Skeletal muscle tissue (tissue), 4 donors: ENCODE results near the gene STIM1. TPM values are rescaled to one million over a fixed set of nuclear protein-coding genes. Genes with fewer than 3 reads are reported as not detected.

Experiments
- H3K27ac ChIP-seq: one replicate; pipeline ENCODE4 v1.7.0; 2013; ENCODE audit warnings: mild to moderate bottlenecking, low read depth, low read length, inconsistent platforms
- H3K27me3 ChIP-seq, 3 donors: one replicate each; pipeline ENCODE4 v1.7.0; 2013; ENCODE audit warnings: low read length in 3 of 3; ENCODE audit not compliant: control insufficient read depth in 3 of 3, insufficient read depth in 3 of 3
- H3K36me3 ChIP-seq, 3 donors: one replicate each; pipeline ENCODE4 v1.7.0; 2013; ENCODE audit warnings: low read length in 3 of 3; ENCODE audit not compliant: control insufficient read depth in 3 of 3, insufficient read depth in 3 of 3
- H3K4me1 ChIP-seq, 3 donors: one replicate each; pipeline ENCODE4 v1.7.0; 2013; ENCODE audit warnings: low read length in 3 of 3, mild to moderate bottlenecking in 3 of 3; ENCODE audit not compliant: control insufficient read depth in 3 of 3, insufficient read depth in 3 of 3
- H3K4me3 ChIP-seq, 3 donors: one replicate each; pipeline ENCODE4 v1.7.0; 2013; ENCODE audit warnings: low read length in 3 of 3
- H3K9ac ChIP-seq, 3 donors: one replicate each; pipeline ENCODE4 v1.7.0; 2013; ENCODE audit warnings: low read length in 3 of 3, mild to moderate bottlenecking in 3 of 3, moderate library complexity in 2 of 3, low read depth in 1 of 3
- H3K9me3 ChIP-seq, 3 donors: one replicate each; pipeline ENCODE4 v1.7.0; 2013; ENCODE audit warnings: low read length in 3 of 3; ENCODE audit not compliant: control insufficient read depth in 3 of 3
- total RNA-seq: library from RNA; depleted of rRNA; stranded (reverse); fragments of >200 nt; gene quantifications from one replicate; pipeline ENCODE4 v1.2.3, GENCODE V29; 2014
- donor health status: Osteomylitis.

Gene STIM1
- total RNA-seq, 1 donor from 2014 or later, result 54.8 TPM

DNA sequence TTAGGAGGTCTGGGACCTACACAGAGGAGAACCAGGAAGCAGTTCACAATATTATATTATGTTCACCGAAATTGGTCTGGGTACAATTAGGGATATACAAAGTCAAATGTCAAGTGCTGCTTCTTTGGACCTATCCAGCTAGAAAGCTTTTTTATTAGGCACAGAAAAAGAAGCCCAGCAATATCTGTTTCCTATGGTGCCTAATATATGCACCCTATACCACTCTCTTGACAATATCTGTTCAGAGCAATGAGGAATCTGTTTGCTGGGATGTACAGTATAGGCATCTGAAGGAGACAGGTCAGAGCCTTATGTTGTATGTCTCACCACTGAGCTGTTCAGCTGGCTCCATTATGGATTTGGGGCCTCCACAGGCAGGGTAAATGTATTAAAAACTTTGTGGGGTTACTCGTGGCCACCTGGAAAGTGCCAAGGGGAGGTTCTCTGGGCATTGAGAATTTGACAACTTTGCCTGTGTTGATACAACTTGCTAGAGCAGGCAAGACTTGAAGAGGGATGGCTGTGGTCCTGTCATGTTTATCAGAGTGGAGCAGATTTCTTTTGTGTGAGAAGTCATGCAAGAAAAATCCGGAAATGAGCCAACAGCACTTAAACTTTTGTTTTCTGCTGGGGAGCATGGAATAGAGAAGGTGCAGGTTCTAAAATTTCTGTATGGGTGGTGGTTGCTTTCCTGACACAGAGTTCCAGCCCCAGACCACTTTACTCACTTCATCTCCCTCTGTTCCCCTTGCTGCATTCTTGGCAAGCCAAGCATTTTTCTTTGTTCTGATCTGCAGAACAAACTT lies 10.1 kb downstream of the STIM1 start:
- H3K9ac ChIP-seq, result peak overlapping the region in 1 of 3 donors; percentile 22
- H3K4me3 ChIP-seq, result peak overlapping the region in 2 of 3 donors; percentile 17 to 23
- no peaks in the 10 kb centered on the region for H3K9me3 ChIP-seq
- peaks cover 57 to 70% (median 59%) of the 10 kb centered on the region in 3 donors for H3K4me1 ChIP-seq
- H3K27me3 ChIP-seq, result no peaks in the 10 kb centered on the region
- H3K27ac ChIP-seq, result peak overlapping the region; percentile 32
- no peaks in the 10 kb centered on the region for H3K36me3 ChIP-seq

DNA sequence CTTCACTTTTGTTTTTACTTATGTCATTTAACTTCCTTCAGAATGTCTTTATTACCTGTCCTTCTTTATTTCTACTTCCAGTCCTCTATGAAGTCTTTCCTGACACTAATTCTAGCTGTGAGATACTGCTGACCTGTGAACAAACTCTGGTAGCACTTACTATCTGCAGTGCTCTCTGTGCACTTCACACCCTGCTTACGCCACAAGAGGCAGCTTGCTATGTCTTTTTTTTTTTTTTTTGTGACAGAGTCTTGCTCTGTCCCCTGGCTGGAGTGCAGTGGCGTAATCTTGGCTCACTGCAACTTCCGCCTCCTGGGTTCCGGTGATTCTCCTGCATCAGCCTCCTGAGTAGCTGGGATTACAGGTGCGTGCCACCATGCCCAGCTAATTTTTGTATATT lies 10.7 kb downstream of the STIM1 start:
- Histone ChIP-seq H3K9me3 (no peaks in the 10 kb centered on the region), H3K36me3 (no peaks in the 10 kb centered on the region), H3K9ac (no peak overlapping the region), H3K4me3 (peak overlapping the region in 1 of 3 donors; percentile 17), H3K27me3 (no peaks in the 10 kb centered on the region), H3K4me1 (peaks cover 53 to 68% (median 54%) of the 10 kb centered on the region in 3 donors), H3K27ac (peak overlapping the region; percentile 32)

- H3K27ac ChIP-seq, result peak overlapping the region; percentile 70
- H3K36me3 ChIP-seq, result no peaks in the 10 kb centered on the region
- H3K27me3 ChIP-seq, result no peaks in the 10 kb centered on the region
- no peaks in the 10 kb centered on the region for H3K9me3 ChIP-seq
- peak overlapping the region in 1 of 3 donors; percentile 70 for H3K9ac ChIP-seq
- H3K4me1 ChIP-seq, result peaks cover 47 to 64% (median 49%) of the 10 kb centered on the region in 3 donors
- H3K4me3 ChIP-seq, result no peak overlapping the region
Measured at GRCh38 chr11:3866836-3867208, 11.4 kb downstream of the STIM1 start.

DNA sequence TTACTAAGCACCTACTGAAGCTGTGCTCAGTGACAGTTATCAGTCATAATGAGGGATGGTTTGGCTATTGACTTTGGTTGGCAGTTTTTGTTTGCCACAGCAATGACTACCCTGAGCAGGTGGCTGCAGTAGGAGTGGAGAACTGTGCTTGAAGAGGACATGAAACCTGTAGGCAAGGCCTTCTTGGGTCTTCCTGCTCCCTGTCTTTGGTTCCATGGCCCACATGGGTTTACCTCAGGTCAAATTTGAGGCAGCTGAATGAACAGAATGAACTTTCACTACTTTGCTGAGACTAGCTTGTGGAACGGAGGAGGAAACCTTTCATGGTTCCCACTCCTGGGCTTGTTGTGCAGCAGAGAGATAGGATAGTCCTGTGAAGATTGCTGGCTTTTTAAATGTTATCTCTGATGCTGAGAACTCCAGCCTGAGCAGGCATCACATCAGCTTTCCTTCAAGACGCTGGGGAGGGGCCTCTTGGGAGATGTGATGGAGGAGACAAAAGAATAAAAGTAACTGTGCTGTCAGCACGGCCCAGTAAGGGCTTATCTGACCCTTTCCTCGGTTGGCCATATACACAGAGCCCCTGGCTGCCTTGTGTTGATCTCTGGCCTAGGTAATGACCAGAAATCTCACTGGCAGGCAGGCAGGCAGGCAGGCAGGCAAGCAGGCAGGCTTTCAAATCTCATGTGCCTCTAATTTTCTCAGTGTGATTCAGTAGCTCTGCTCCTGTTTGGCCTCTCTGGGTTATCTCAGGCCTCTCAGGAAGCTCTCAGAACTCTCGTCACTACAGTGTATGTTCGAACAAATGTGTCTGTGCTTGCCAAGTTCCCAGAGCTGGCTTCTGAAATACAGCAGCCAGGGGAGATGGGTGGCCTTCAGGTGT lies 12.0 kb downstream of the STIM1 start:
- Histone ChIP-seq H3K27ac (peak overlapping the region; percentile 70), H3K9me3 (no peaks in the 10 kb centered on the region), H3K27me3 (no peaks in the 10 kb centered on the region), H3K4me3 (peak overlapping the region in 1 of 3 donors; percentile 44), H3K9ac (peak overlapping the region; percentile 2 to 70 (median 19)), H3K36me3 (no peaks in the 10 kb centered on the region), H3K4me1 (peaks cover 44 to 60% (median 45%) of the 10 kb centered on the region in 3 donors)

- no peaks in the 10 kb centered on the region for H3K27me3 ChIP-seq
- H3K4me1 ChIP-seq, result peaks cover 19 to 50% (median 28%) of the 10 kb centered on the region in 3 donors
- no peak overlapping the region for H3K27ac ChIP-seq
- H3K36me3 ChIP-seq, result no peaks in the 10 kb centered on the region
- no peaks in the 10 kb centered on the region for H3K9me3 ChIP-seq
- H3K4me3 ChIP-seq, result no peak overlapping the region
- H3K9ac ChIP-seq, result no peak overlapping the region
Measured at GRCh38 chr11:3873712-3874349, 18.4 kb downstream of the STIM1 start.

- no peaks in the 10 kb centered on the region for H3K27me3 ChIP-seq
- H3K4me1 ChIP-seq, result peaks cover 37 to 54% (median 46%) of the 10 kb centered on the region in 3 donors
- H3K9ac ChIP-seq, result no peak overlapping the region
- H3K4me3 ChIP-seq, result no peak overlapping the region
- no peaks in the 10 kb centered on the region for H3K9me3 ChIP-seq
- H3K27ac ChIP-seq, result no peak overlapping the region
- H3K36me3 ChIP-seq, result no peaks in the 10 kb centered on the region
Measured at GRCh38 chr11:3876613-3877012, 21.1 kb downstream of the STIM1 start.

DNA sequence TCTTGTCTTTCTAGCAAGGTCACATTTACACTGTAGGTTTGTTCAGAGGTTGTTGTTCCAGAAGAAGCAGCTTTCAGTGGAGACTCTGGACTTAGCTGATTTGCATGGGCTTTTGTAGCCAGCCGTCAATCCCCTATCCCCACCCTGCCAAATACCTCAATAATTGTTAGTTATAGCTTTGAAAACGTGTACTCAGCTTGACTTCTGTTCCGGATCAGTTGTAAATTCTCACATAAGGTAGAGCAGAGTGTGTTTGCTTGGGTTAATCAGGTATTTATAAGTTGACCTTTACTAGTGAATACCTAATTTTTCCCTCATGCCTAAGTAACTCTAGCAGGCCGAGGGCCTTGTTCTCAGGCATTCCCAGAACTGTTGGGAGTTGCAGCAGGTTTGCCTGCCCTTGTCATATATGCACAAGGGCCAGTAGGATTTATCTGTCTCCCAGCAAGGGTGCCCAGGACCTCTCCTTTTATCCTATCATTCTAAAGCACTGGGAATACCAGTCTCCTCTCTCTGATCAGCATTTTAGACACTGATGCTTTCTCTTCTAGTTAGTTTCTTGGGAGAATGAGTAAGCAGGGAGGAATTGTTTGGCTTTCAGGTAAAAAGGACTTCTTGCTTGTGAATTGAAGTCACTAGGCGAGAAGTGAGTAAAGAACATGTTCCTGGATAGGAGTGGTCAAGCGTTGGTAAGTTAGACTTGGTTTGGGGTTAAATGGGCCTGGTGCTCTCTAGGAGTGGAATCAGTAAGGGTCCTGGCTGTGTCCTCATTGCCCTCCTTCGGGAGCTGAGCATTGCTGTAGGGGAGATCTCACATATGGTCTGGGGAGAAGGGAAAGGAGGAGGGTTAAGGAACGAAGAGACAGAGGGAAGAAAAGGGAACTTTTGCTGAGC lies 22.1 kb downstream of the STIM1 start:
- Histone ChIP-seq H3K9ac (peak overlapping the region in 2 of 3 donors; percentile 42 to 55), H3K27me3 (no peaks in the 10 kb centered on the region), H3K4me3 (no peak overlapping the region), H3K36me3 (no peaks in the 10 kb centered on the region), H3K27ac (peak overlapping the region; percentile 46), H3K4me1 (peaks cover 37 to 54% (median 46%) of the 10 kb centered on the region in 3 donors), H3K9me3 (no peaks in the 10 kb centered on the region)

DNA sequence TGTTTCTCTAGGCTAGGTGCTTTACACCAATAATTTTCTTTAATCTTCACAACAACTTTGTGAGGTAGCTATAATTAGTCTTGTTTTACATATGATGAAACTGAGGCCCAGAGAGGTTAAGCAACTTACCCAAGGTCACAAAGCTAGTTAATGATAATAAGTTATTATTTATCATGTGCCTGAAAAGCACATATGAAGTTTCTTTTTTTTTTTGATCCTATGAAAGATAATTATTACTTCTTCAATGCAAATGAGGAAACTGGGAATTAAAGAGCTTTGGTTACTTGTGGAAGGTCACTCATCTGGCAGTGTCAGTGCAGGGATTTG lies 22.8 kb downstream of the STIM1 start:
- H3K27ac ChIP-seq, result peak overlapping the region; percentile 46
- H3K9ac ChIP-seq, result peak overlapping the region in 1 of 3 donors; percentile 42
- no peaks in the 10 kb centered on the region for H3K27me3 ChIP-seq
- H3K9me3 ChIP-seq, result no peaks in the 10 kb centered on the region
- H3K4me3 ChIP-seq, result no peak overlapping the region
- peaks cover 37 to 54% (median 46%) of the 10 kb centered on the region in 3 donors for H3K4me1 ChIP-seq
- no peaks in the 10 kb centered on the region for H3K36me3 ChIP-seq
